SH-SY5Y (cell line): Measurements from ENCODE around the gene GDA.

ENCODE experiments used
- GATA2 ChIP-seq: IDR thresholded peaks from 2 replicates; pipeline ENCODE4 v1.6.1; 2011; ENCODE audit warnings: mild to moderate bottlenecking, low read depth, low read length
- GATA3 ChIP-seq: IDR thresholded peaks from 2 replicates; pipeline ENCODE4 v1.6.1; 2011; ENCODE audit warnings: low read depth, mild to moderate bottlenecking, low read length, moderate library complexity

GRCh38 chr9:72169178-72169577, 19.9 kb downstream of the GDA start:
- TF ChIP-seq GATA3: no peak
- TF ChIP-seq GATA2: no peak
